HepG2 (cell line): ENCODE results near the gene LYPD8. TPM values are rescaled to one million over a fixed set of nuclear protein-coding genes. Genes with fewer than 3 reads are reported as not detected.

Source experiments
- ATAC-seq: fragments of 200-7000 bp; cut with Tn5 transposase; 3 replicates; pipeline ENCODE4 v1.9.1; 2020; ENCODE audit warnings: mild to moderate bottlenecking, moderate library complexity
- BruUV-seq: library from RNA; stranded (reverse); fragments of 400-500 nt; replicated peaks from 2 replicates; lab custom pipeline; 2021; lab: Mats Ljungman, UMichigan
- CTCF ChIA-PET: fragments of 300-600 bp; formaldehyde crosslinking; extraction: SDS; loops from one replicate; lab custom pipeline; 2021; ENCODE audit warnings: low total read pairs, inconsistent platforms, low intra/inter-chr PET ratio; lab: Yijun Ruan, JAX
- POLR2A ChIA-PET: fragments of 350-600 bp; sonication (Branson Sonifier 250); formaldehyde crosslinking; loops from one replicate; lab custom pipeline; 2020; ENCODE audit warnings: antibody characterized with exemption, inconsistent platforms; lab: Yijun Ruan, JAX
- DNase-seq: peaks from one replicate; pipeline ENCODE4 v3.0.0-alpha.2; 2015; ENCODE audit warnings: low spot score
- FAIRE-seq: peaks from 3 replicates; lab custom pipeline; 2011; peaks lifted over from hg19 to GRCh38; lab: Jason Lieb, UNC
- H2AFZ ChIP-seq: one replicate; pipeline ENCODE4 v1.6.1; 2011; ENCODE audit warnings: low read length, inconsistent platforms
- H3K27ac ChIP-seq: fragments of 300-600 bp; 3 replicates; pipeline ENCODE4 v1.8.0; 2011; ENCODE audit warnings: mixed run types, mild to moderate bottlenecking, mixed read lengths, low read length, inconsistent platforms; ENCODE audit not compliant: insufficient read depth; ENCODE audit errors: extremely low read length
- H3K27me3 ChIP-seq, 2 experiments: fragments of 200-600 bp in 1 of 2; 2 replicates in 1 of 2; 3 replicates in 1 of 2; pipeline versions ENCODE4 v1.6.0 to v1.8.0; 2011; ENCODE audit warnings: low read length in 2 of 2, mild to moderate bottlenecking in 2 of 2, moderate library complexity in 2 of 2, inconsistent platforms in 1 of 2; ENCODE audit not compliant: insufficient read depth in 2 of 2, control insufficient read depth in 1 of 2
- H3K36me3 ChIP-seq, 2 experiments: fragments of 200-600 bp in 1 of 2; replicated peaks in 1 of 2; 2 replicates in 1 of 2; 3 replicates in 1 of 2; pipeline versions ENCODE4 v1.5.1 to v1.8.0; 2011; ENCODE audit warnings: low read length in 2 of 2, inconsistent platforms in 1 of 2; ENCODE audit not compliant: insufficient read depth in 2 of 2, control insufficient read depth in 1 of 2
- H3K4me1 ChIP-seq: 2 replicates; pipeline ENCODE4 v1.5.1; 2012; ENCODE audit warnings: low read length, inconsistent platforms; ENCODE audit not compliant: insufficient read depth
- H3K4me2 ChIP-seq: 2 replicates; pipeline ENCODE4 v1.6.0; 2011; ENCODE audit warnings: low read depth, low read length, inconsistent platforms
- H3K4me3 ChIP-seq, 3 experiments: fragments of 200-600 bp in 1 of 3; sonication (generic), shearing (Covaris generic) in 1 of 3; replicated peaks in 1 of 3; 2 replicates each; pipeline ENCODE4 v1.5.1; 2011 to 2016; ENCODE audit warnings: low read length in 3 of 3, inconsistent platforms in 2 of 3, low read depth in 2 of 3, mild to moderate bottlenecking in 2 of 3, control low read depth in 1 of 3, mixed read lengths in 1 of 3; ENCODE audit not compliant: insufficient read depth in 1 of 3
- H3K79me2 ChIP-seq: one replicate; pipeline ENCODE4 v1.6.1; 2011; ENCODE audit warnings: low read length, inconsistent platforms; ENCODE audit not compliant: insufficient read depth
- H3K9ac ChIP-seq: 2 replicates; pipeline ENCODE4 v1.6.0; 2011; ENCODE audit warnings: mild to moderate bottlenecking, low read depth, low read length, inconsistent platforms; ENCODE audit not compliant: insufficient read depth
- H3K9me3 ChIP-seq: 2 replicates; pipeline ENCODE4 v1.5.1; 2012; ENCODE audit warnings: mild to moderate bottlenecking, low read length
- H4K20me1 ChIP-seq: 2 replicates; pipeline ENCODE4 v1.6.0; 2011; ENCODE audit warnings: inconsistent platforms, mild to moderate bottlenecking, low read length, moderate library complexity; ENCODE audit not compliant: insufficient read depth
- ATF1 ChIP-seq: IDR thresholded peaks from 2 replicates; pipeline ENCODE4 v1.6.1; 2016; ENCODE audit warnings: mild to moderate bottlenecking, control low read depth
- CREM ChIP-seq, 2 experiments: sonication (generic) in 1 of 2; formaldehyde crosslinking in 1 of 2; IDR thresholded peaks; 2 replicates each; pipeline versions ENCODE4 v1.4.0 to v1.6.1; 2016 to 2020; ENCODE audit warnings: antibody characterized with exemption in 1 of 2, mild to moderate bottlenecking in 1 of 2, missing genetic modification reagents in 1 of 2
- FOXA3 ChIP-seq: IDR thresholded peaks from 2 replicates; pipeline ENCODE4 v1.6.1; 2016; ENCODE audit warnings: missing genetic modification reagents, missing compliant biosample characterization
- FOXP1 ChIP-seq, 2 experiments: fragments of 450-650 bp in 1 of 2; IDR thresholded peaks; 2 replicates each; pipeline ENCODE4 v1.6.1; 2017 to 2018; ENCODE audit warnings: antibody characterized with exemption in 1 of 2
- FUBP1 ChIP-seq: sonication (generic); formaldehyde crosslinking; IDR thresholded peaks from 2 replicates; pipeline ENCODE4 v1.5.1; 2020; ENCODE audit warnings: missing genetic modification reagents, mild to moderate bottlenecking, borderline replicate concordance
- JDP2 ChIP-seq: sonication (generic); formaldehyde crosslinking; IDR thresholded peaks from 2 replicates; pipeline ENCODE4 v1.8.1; 2022; ENCODE audit warnings: missing genetic modification reagents, borderline replicate concordance
- KDM5A ChIP-seq: fragments of 200-600 bp; sonication (generic); IDR thresholded peaks from 2 replicates; pipeline ENCODE4 v1.7.0; 2018; ENCODE audit warnings: antibody characterized with exemption, mild to moderate bottlenecking, low read length, borderline replicate concordance
- KLF15 ChIP-seq: sonication (generic); formaldehyde crosslinking; IDR thresholded peaks from 2 replicates; pipeline ENCODE4 v1.8.1; 2023; ENCODE audit warnings: borderline replicate concordance, mild to moderate bottlenecking, inconsistent platforms, missing genetic modification reagents, mixed read lengths
- PHB2 ChIP-seq: fragments of 450-650 bp; IDR thresholded peaks from 2 replicates; pipeline ENCODE4 v1.6.1; 2018; ENCODE audit not compliant: partially characterized antibody
- RAD51 ChIP-seq: fragments of 450-650 bp; IDR thresholded peaks from 2 replicates; pipeline ENCODE4 v1.6.1; 2016; ENCODE audit warnings: borderline replicate concordance
- SKI ChIP-seq: fragments of 450-650 bp; IDR thresholded peaks from one replicate; pipeline ENCODE4 v1.6.1; 2018; ENCODE audit warnings: mild to moderate bottlenecking; ENCODE audit not compliant: partially characterized antibody
- SMAD3 ChIP-seq: sonication (generic); formaldehyde crosslinking; IDR thresholded peaks from 2 replicates; pipeline ENCODE4 v1.4.0; 2020; ENCODE audit warnings: missing genetic modification reagents
- U2AF1 ChIP-seq: fragments of 200-400 bp; formaldehyde crosslinking; optimal IDR thresholded peaks from 2 replicates; pipeline ENCODE3; 2017; ENCODE audit warnings: mild to moderate bottlenecking, low read depth, low read length
- WIZ ChIP-seq: sonication (generic); formaldehyde crosslinking; IDR thresholded peaks from 2 replicates; pipeline ENCODE4 v1.5.1; 2020; ENCODE audit warnings: mild to moderate bottlenecking, missing genetic modification reagents
- ZKSCAN5 ChIP-seq: sonication (generic); formaldehyde crosslinking; IDR thresholded peaks from 2 replicates; pipeline ENCODE4 v1.5.1; 2020; ENCODE audit warnings: mild to moderate bottlenecking, missing genetic modification reagents
- ZNF296 ChIP-seq: sonication (generic); formaldehyde crosslinking; conservative IDR thresholded peaks from 2 replicates; pipeline ENCODE4 v1.5.0; 2020; ENCODE audit warnings: mild to moderate bottlenecking, missing genetic modification reagents
- ZNF550 ChIP-seq: sonication (generic); formaldehyde crosslinking; IDR thresholded peaks from 2 replicates; pipeline ENCODE4 v1.4.0; 2020; ENCODE audit warnings: mild to moderate bottlenecking, missing genetic modification reagents, borderline replicate concordance
- ZNF891 ChIP-seq: sonication (generic); formaldehyde crosslinking; IDR thresholded peaks from 2 replicates; pipeline ENCODE4 v1.5.0; 2020; ENCODE audit warnings: mild to moderate bottlenecking, missing genetic modification reagents
- WGBS: methylation state at CpG from one replicate; pipeline ENCODE4 v1.1.6; 2017; ENCODE audit warnings: low lambda C conversion rate; 5-methylcytosine and 5-hydroxymethylcytosine counted together
- in situ Hi-C: cut with HindIII; loops from 2 replicates; pipeline ENCODE4 v1.10.0; 2017; ENCODE audit warnings: low pct_unique_long_range_greater_than_20kb; ENCODE audit not compliant: extremely low pct_ligation_motif_present
- intact Hi-C: fragments of 100-400 bp; cut with micrococcal nuclease; formaldehyde crosslinking; loops from one replicate; pipeline ENCODE4 v1.10.0; 2022; ENCODE audit not compliant: unreplicated experiment
- polyA plus RNA-seq, 8 experiments: library from polyadenylated mRNA; depleted of rRNA in 3 of 8; stranded (reverse) in 7 of 8; unstranded in 1 of 8; fragments of >200 nt; fragmentation: Illumina TruSeq in 4 of 8; extraction: Trizol in 4 of 8; gene quantifications; 2 replicates each; pipeline versions ENCODE4 v1.2.1 to v1.2.3, GENCODE V29; 2011 to 2016; ENCODE audit warnings: low read depth in 4 of 8, missing spikeins in 1 of 8, mixed read lengths in 1 of 8; ENCODE audit not compliant: insufficient read depth in 1 of 8
- total RNA-seq, 5 experiments: library from RNA; depleted of rRNA; stranded (reverse); fragments of >200 nt; fragmentation: Illumina TruSeq; extraction: Trizol; gene quantifications; 2 replicates each; pipeline ENCODE4 v1.2.3, GENCODE V29; 2016; ENCODE audit warnings: low read depth in 1 of 5
- TF ChIP-seq, protein P1 (sequence below): sonication (generic); formaldehyde crosslinking; IDR thresholded peaks from 2 replicates; pipeline ENCODE4 v1.9.0; 2021; ENCODE audit warnings: missing genetic modification reagents, borderline replicate concordance

LYPD8 gene
- total and polyA plus RNA-seq, 2 of the 13 experiments (the other 11 are each of a cell fraction or from before 2014, with no cell fraction given): not detected

GRCh38 chr1:248759644-248760043, 4.1 kb upstream of the LYPD8 start:
- WGBS: 94% methylated on average over 3 of the region's 3 CpGs

More at GRCh38 chr1:248759644-248760043, 4.1 kb upstream of the LYPD8 start:
- H3K9ac ChIP-seq: no peak overlapping the region
- TF ChIP-seq CREM (IDR thresholded peaks at IDR 0.05): no peak
- no peak for TF ChIP-seq CREM (CRISPR knock-in tag; IDR thresholded peaks at IDR 0.05)
- no peak for TF ChIP-seq FOXP1 (IDR thresholded peaks at IDR 0.05)
- TF ChIP-seq FOXP1 (CRISPR knock-in tag; IDR thresholded peaks at IDR 0.05): no peak
- TF ChIP-seq ZNF891 (CRISPR knock-in tag): no peak
- no peak for TF ChIP-seq SKI
- TF ChIP-seq FUBP1 (CRISPR knock-in tag): no peak
- TF ChIP-seq KLF15 (CRISPR knock-in tag): no peak
- TF ChIP-seq ZNF296 (CRISPR knock-in tag): no peak
- TF ChIP-seq PHB2: no peak
- no peak for TF ChIP-seq FOXA3 (CRISPR knock-in tag)
- TF ChIP-seq ZNF550 (CRISPR knock-in tag): no peak
- no peak for TF ChIP-seq JDP2 (CRISPR knock-in tag)
- no peak for TF ChIP-seq ATF1 (CRISPR knock-in tag)
- TF ChIP-seq U2AF1: no peak
- no peak for TF ChIP-seq RAD51
- TF ChIP-seq, protein P1, sequence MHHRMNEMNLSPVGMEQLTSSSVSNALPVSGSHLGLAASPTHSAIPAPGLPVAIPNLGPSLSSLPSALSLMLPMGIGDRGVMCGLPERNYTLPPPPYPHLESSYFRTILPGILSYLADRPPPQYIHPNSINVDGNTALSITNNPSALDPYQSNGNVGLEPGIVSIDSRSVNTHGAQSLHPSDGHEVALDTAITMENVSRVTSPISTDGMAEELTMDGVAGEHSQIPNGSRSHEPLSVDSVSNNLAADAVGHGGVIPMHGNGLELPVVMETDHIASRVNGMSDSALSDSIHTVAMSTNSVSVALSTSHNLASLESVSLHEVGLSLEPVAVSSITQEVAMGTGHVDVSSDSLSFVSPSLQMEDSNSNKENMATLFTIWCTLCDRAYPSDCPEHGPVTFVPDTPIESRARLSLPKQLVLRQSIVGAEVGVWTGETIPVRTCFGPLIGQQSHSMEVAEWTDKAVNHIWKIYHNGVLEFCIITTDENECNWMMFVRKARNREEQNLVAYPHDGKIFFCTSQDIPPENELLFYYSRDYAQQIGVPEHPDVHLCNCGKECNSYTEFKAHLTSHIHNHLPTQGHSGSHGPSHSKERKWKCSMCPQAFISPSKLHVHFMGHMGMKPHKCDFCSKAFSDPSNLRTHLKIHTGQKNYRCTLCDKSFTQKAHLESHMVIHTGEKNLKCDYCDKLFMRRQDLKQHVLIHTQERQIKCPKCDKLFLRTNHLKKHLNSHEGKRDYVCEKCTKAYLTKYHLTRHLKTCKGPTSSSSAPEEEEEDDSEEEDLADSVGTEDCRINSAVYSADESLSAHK (CRISPR knock-in tag): no peak
- TF ChIP-seq ZKSCAN5 (CRISPR knock-in tag): no peak
- no peak for TF ChIP-seq SMAD3
- TF ChIP-seq WIZ: no peak
- no peak for TF ChIP-seq KDM5A
- TF ChIP-seq, all 625 proteins: peak for 0
- FAIRE-seq: no peak
- Histone ChIP-seq H3K4me2 (no peak overlapping the region), H2AFZ (no peak overlapping the region), H3K36me3 (no peaks in the 10 kb centered on the region), H3K4me3 (no peak overlapping the region), H3K27ac (no peak overlapping the region), H3K79me2 (no peaks in the 10 kb centered on the region), H3K4me1 (peaks cover 38% of the 10 kb centered on the region), H4K20me1 (no peaks in the 10 kb centered on the region), H3K9me3 (no peaks in the 10 kb centered on the region), H3K27me3 (no peaks in the 10 kb centered on the region)
- POLR2A ChIA-PET: no interaction called here
- in situ Hi-C loops (loop anchor here (5.0 kb wide), 1 partner anchor 58 kb away; no protein-coding TSS in a partner anchor), intact Hi-C loops (loop anchor here (5.0 kb wide), 1 partner anchor 33 kb away; no protein-coding TSS in a partner anchor)
- no peak for DNase-seq
- BruUV-seq: no TSS peak
- ATAC-seq: no peak
- CTCF ChIA-PET: no interaction called here
